Epithelial cell of proximal tubule (primary cell): ENCODE results near the gene COQ10A. TPM values are rescaled to one million over a fixed set of nuclear protein-coding genes. Genes with fewer than 3 reads are reported as not detected.

Experiments
- DNase-seq: peaks from one replicate; pipeline ENCODE4 v3.0.0-alpha.2; 2011; ENCODE audit warnings: low read depth
- H3K4me3 ChIP-seq: 2 replicates; pipeline ENCODE4 v1.5.1; 2011; ENCODE audit warnings: low read depth, mild to moderate bottlenecking, low read length
- CTCF ChIP-seq: conservative IDR thresholded peaks from 2 replicates; pipeline ENCODE4 v1.5.1; 2012; ENCODE audit warnings: low read depth, mild to moderate bottlenecking, low read length
- total RNA-seq: library from RNA; depleted of rRNA; stranded (reverse); fragments of >200 nt; gene quantifications from 2 replicates; pipeline ENCODE4 v1.2.3, GENCODE V29; 2015

The COQ10A gene
- total RNA-seq, 1 donor from 2014 or later, result 18.8 TPM

GRCh38 chr12:56315249-56315621 lies 48.5 kb downstream of the COQ10A start:
- no peak for TF ChIP-seq CTCF
- peak overlapping the region; percentile 95 for H3K4me3 ChIP-seq
- DNase-seq, result no peak

- DNase-seq, result peak; percentile 92
- peak within 1 kb of the TSS; percentile 95 for H3K4me3 ChIP-seq
- peak; percentile 14 for TF ChIP-seq CTCF
These were observed 49.1 kb downstream of the COQ10A start, which contains the start of gene CNPY2 for GRCh38 chr12:56315622-56316473. TSS of gene CNPY2 (minus strand) at chr12:56315988. CDS start at chr12:56315217, 771 bp downstream.

GRCh38 chr12:56317675-56318074 lies 50.9 kb downstream of the COQ10A start:
- H3K4me3 ChIP-seq, result no peak overlapping the region
- no peak for DNase-seq
- no peak for TF ChIP-seq CTCF

Other genes starting within 250 kb of the COQ10A start
- 0.94 and 3.1 TPM in 2 replicates for gene IKZF4, start 245.9 kb upstream of the COQ10A start, total RNA-seq
- 3,534 and 3,636 TPM in 2 replicates for gene RPS26, start 225.0 kb upstream of the COQ10A start, total RNA-seq
- 14.3 and 24.2 TPM in 2 replicates for gene ERBB3, start 186.8 kb upstream of the COQ10A start, total RNA-seq
- 230 and 332 TPM in 2 replicates for gene PA2G4, start 162.4 kb upstream of the COQ10A start, total RNA-seq
- 3,901 and 5,792 TPM in 2 replicates for gene RPL41, start 150.3 kb upstream of the COQ10A start, total RNA-seq
- 1.8 and 2.7 TPM in 2 replicates for gene ZC3H10, start 148.7 kb upstream of the COQ10A start, total RNA-seq
- gene ESYT1, start 138.7 kb upstream of the COQ10A start, total RNA-seq, result 384 and 464 TPM in 2 replicates
- gene MYL6B, start 114.4 kb upstream of the COQ10A start, total RNA-seq, result 119 and 133 TPM in 2 replicates
- gene MYL6, start 108.6 kb upstream of the COQ10A start, total RNA-seq, result 3,822 and 3,955 TPM in 2 replicates
- 34.9 and 43.9 TPM in 2 replicates for gene SMARCC2, start 77.5 kb upstream of the COQ10A start, total RNA-seq
- gene RNF41, start 45.0 kb upstream of the COQ10A start, total RNA-seq, result 25.1 and 48.4 TPM in 2 replicates
- 22.7 and 60.8 TPM in 2 replicates for gene NABP2, start 42.6 kb upstream of the COQ10A start, total RNA-seq
- gene SLC39A5, start 36.9 kb upstream of the COQ10A start, total RNA-seq, result not detected in 2 replicates
- gene ANKRD52, start 8.6 kb upstream of the COQ10A start, total RNA-seq, result 29.6 and 31.3 TPM in 2 replicates
- gene CS, start 33.4 kb downstream of the COQ10A start, total RNA-seq, result 133 and 174 TPM in 2 replicates
- gene CNPY2, start 49.0 kb downstream of the COQ10A start, total RNA-seq, result 141 and 155 TPM in 2 replicates
- gene PAN2, start 67.1 kb downstream of the COQ10A start, total RNA-seq, result 12.1 and 15.0 TPM in 2 replicates
- 13.4 and 26.1 TPM in 2 replicates for gene IL23A, start 71.9 kb downstream of the COQ10A start, total RNA-seq
- 39.2 and 48.2 TPM in 2 replicates for gene STAT2, start 93.2 kb downstream of the COQ10A start, total RNA-seq
- gene APOF, start 95.9 kb downstream of the COQ10A start, total RNA-seq, result not detected in 2 replicates
- 30.2 and 35.0 TPM in 2 replicates for gene TIMELESS, start 182.5 kb downstream of the COQ10A start, total RNA-seq
- not detected in 2 replicates for gene MIP, start 187.7 kb downstream of the COQ10A start, total RNA-seq
- 1.6 and 2.1 TPM in 2 replicates for gene SPRYD4, start 201.6 kb downstream of the COQ10A start, total RNA-seq
- 0.29 and 2.9 TPM in 2 replicates for gene GLS2, start 221.2 kb downstream of the COQ10A start, total RNA-seq